Suprapubic skin (tissue), 4 donors: ENCODE data around the gene KRT15. TPM values are rescaled to one million over a fixed set of nuclear protein-coding genes. Genes with fewer than 3 reads are reported as not detected.
A peak's percentile ranks its signal among the peaks of the same experiment; 100 is the strongest.

Experiments
- DNase-seq, 2 donors: peaks; one replicate each; pipeline ENCODE4 v3.0.0-alpha.2; 2019; ENCODE audit warnings: low spot score in 2 of 2
- H3K27ac ChIP-seq: fragments of 200-600 bp; sonication (generic); one replicate; pipeline ENCODE4 v1.5.1; 2019
- H3K27me3 ChIP-seq: fragments of 200-600 bp; sonication (generic); one replicate; pipeline ENCODE4 v1.5.1; 2019
- H3K36me3 ChIP-seq: fragments of 200-600 bp; sonication (generic); one replicate; pipeline ENCODE4 v1.5.1; 2019
- H3K4me1 ChIP-seq: fragments of 200-600 bp; sonication (generic); one replicate; pipeline ENCODE4 v1.5.1; 2019
- H3K4me3 ChIP-seq: fragments of 200-600 bp; sonication (generic); one replicate; pipeline ENCODE4 v1.5.1; 2019; ENCODE audit warnings: mild to moderate bottlenecking
- H3K9me3 ChIP-seq: fragments of 200-600 bp; sonication (generic); one replicate; pipeline ENCODE4 v1.5.1; 2019
- EP300 ChIP-seq: sonication (generic); formaldehyde crosslinking; IDR thresholded peaks from one replicate; pipeline ENCODE4 v1.6.1; 2017; ENCODE audit warnings: antibody characterized with exemption
- POLR2A ChIP-seq, 2 donors: fragments of 450-650 bp; IDR thresholded peaks; one replicate each; pipeline ENCODE4 v1.6.1; 2017; ENCODE audit warnings: antibody characterized with exemption in 2 of 2, mild to moderate bottlenecking in 2 of 2, moderate library complexity in 2 of 2
- POLR2AphosphoS5 ChIP-seq, 3 donors: sonication (generic); formaldehyde crosslinking; IDR thresholded peaks; one replicate each; pipeline ENCODE4 v1.6.1; 2017; ENCODE audit warnings: antibody characterized with exemption in 3 of 3
- WGBS: methylation state at CpG from one replicate; pipeline ENCODE4 v1.1.5; 2018; 5-methylcytosine and 5-hydroxymethylcytosine counted together
- total RNA-seq, 4 donors: library from RNA; depleted of rRNA; stranded (reverse); fragments of >200 nt; gene quantifications; one replicate each; pipeline ENCODE4 v1.1.0, GENCODE V29; 2016
- TF ChIP-seq, protein P1 (sequence below), 2 donors: fragments of 200-600 bp in 1 of 2; fragments of 450-650 bp in 1 of 2; sonication (generic) in 1 of 2; IDR thresholded peaks; one replicate each; pipeline ENCODE4 v1.5.1; 2016 to 2019; ENCODE audit warnings: antibody characterized with exemption in 2 of 2, mild to moderate bottlenecking in 1 of 2, moderate library complexity in 1 of 2

KRT15 gene
- total RNA-seq, 4 donors from 2014 or later = 690 to 2,507 (median 1,431) TPM

- H3K9me3 ChIP-seq = no peaks in the 10 kb centered on the region
- peak overlapping the region; percentile 42 for H3K4me3 ChIP-seq
Measured at GRCh38 chr17:41516830-41517283, 1.8 kb downstream of the KRT15 start.

DNA sequence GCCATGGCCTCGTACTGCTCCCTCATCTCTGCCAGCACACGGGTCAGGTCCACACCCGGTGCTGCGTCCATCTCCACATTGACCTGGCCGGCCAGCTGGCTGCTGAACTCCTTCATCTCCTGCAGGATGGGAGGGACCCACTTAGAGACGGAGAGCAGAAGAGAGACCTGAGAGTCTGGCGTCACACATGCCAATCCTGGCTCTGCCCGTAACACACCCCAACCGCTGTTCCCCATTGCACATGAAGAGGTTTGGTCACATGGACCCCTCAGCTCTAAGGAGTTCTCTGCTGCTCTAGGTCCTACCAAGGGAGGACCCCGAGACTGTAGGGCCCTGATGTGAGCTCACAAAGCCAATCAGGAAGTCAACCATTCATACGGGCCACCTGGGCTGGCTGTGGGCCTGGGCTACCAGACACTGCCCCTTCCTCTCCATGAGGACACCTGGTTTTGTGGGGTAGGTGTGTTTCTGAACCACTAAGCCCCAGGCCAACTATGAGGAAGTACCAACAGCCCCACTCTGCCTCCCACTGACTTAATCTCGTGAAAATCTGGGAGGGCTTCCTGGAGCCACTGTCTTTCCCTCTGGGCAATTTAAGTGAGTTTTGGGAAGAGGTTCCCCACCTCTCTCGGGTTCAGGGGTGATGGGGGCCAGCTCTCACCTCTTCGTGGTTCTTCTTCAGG lies 2.4 kb downstream of the KRT15 start:
- no peak for TF ChIP-seq POLR2A (IDR thresholded peaks at IDR 0.05)
- TF ChIP-seq, protein P1, sequence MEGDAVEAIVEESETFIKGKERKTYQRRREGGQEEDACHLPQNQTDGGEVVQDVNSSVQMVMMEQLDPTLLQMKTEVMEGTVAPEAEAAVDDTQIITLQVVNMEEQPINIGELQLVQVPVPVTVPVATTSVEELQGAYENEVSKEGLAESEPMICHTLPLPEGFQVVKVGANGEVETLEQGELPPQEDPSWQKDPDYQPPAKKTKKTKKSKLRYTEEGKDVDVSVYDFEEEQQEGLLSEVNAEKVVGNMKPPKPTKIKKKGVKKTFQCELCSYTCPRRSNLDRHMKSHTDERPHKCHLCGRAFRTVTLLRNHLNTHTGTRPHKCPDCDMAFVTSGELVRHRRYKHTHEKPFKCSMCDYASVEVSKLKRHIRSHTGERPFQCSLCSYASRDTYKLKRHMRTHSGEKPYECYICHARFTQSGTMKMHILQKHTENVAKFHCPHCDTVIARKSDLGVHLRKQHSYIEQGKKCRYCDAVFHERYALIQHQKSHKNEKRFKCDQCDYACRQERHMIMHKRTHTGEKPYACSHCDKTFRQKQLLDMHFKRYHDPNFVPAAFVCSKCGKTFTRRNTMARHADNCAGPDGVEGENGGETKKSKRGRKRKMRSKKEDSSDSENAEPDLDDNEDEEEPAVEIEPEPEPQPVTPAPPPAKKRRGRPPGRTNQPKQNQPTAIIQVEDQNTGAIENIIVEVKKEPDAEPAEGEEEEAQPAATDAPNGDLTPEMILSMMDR (IDR thresholded peaks at IDR 0.05) = no peak
- no peak for TF ChIP-seq EP300
- no peak for TF ChIP-seq POLR2AphosphoS5 (IDR thresholded peaks at IDR 0.05)
- no peak for DNase-seq
- Histone ChIP-seq H3K27ac (peak overlapping the region; percentile 26), H3K4me3 (peak overlapping the region; percentile 42), H3K9me3 (no peaks in the 10 kb centered on the region), H3K27me3 (peaks cover 13% of the 10 kb centered on the region), H3K36me3 (no peaks in the 10 kb centered on the region), H3K4me1 (peaks cover 28% of the 10 kb centered on the region)
- 36% methylated on average over 9 of the region's 14 CpGs for WGBS

More at GRCh38 chr17:41516830-41517283, 1.8 kb downstream of the KRT15 start:
- no peak for TF ChIP-seq POLR2A (IDR thresholded peaks at IDR 0.05)
- TF ChIP-seq, protein P1 (IDR thresholded peaks at IDR 0.05) = no peak
- TF ChIP-seq POLR2AphosphoS5 (IDR thresholded peaks at IDR 0.05) = no peak
- TF ChIP-seq EP300 = no peak
- H3K27ac ChIP-seq = peak overlapping the region; percentile 23
- 70% methylated on average over 14 of the region's 14 CpGs for WGBS
- no peak for DNase-seq
- H3K4me1 ChIP-seq = peaks cover 33% of the 10 kb centered on the region
- no peaks in the 10 kb centered on the region for H3K36me3 ChIP-seq
- peaks cover 13% of the 10 kb centered on the region for H3K27me3 ChIP-seq

DNA sequence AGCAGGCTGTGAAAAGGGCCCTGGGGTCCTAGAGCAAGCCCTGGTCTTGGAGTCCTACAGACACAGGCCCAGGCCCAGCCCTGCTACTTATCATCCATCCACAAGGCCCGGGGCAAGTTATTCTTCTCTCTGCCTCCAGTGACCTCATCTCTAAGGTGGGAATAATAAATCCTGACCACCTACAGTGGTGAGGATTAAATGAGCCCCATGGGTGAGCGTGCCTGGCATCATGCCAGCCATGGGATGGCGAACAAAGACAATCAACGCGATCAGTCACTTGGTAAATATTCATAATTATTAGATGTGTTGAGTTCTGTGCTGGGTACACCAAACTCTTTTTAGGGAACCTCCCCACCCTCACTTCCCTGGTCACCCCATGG lies 5.5 kb downstream of the KRT15 start:
- Histone ChIP-seq H3K4me3 (no peak overlapping the region), H3K27ac (no peak overlapping the region)
- WGBS = 31% methylated on average over 5 of the region's 5 CpGs

GRCh38 chr17:41512546-41513167 lies 6.0 kb downstream of the KRT15 start:
- H3K4me1 ChIP-seq = peaks cover 14% of the 10 kb centered on the region
- no peak overlapping the region for H3K4me3 ChIP-seq
- H3K9me3 ChIP-seq = no peaks in the 10 kb centered on the region
- 21% methylated on average over 7 of the region's 7 CpGs for WGBS
- no peak for TF ChIP-seq EP300
- peaks cover 9% of the 10 kb centered on the region for H3K27me3 ChIP-seq
- H3K27ac ChIP-seq = no peak overlapping the region
- H3K36me3 ChIP-seq = no peaks in the 10 kb centered on the region
- DNase-seq = no peak

More for the DNA sequence above, 5.5 kb downstream of the KRT15 start:
- Histone ChIP-seq H3K27me3 (peaks cover 9% of the 10 kb centered on the region), H3K4me1 (peaks cover 14% of the 10 kb centered on the region), H3K36me3 (no peaks in the 10 kb centered on the region), H3K9me3 (no peaks in the 10 kb centered on the region)
- no peak for DNase-seq
- no peak for TF ChIP-seq EP300
- no peak for TF ChIP-seq POLR2A (IDR thresholded peaks at IDR 0.05)
- TF ChIP-seq, protein P1 (IDR thresholded peaks at IDR 0.05) = no peak
- TF ChIP-seq POLR2AphosphoS5 (IDR thresholded peaks at IDR 0.05) = no peak

- 57% methylated on average over 10 of the region's 10 CpGs for WGBS
- peaks cover 8% of the 10 kb centered on the region for H3K27me3 ChIP-seq
- H3K9me3 ChIP-seq = no peaks in the 10 kb centered on the region
- peaks cover 14% of the 10 kb centered on the region for H3K4me1 ChIP-seq
- no peak overlapping the region for H3K4me3 ChIP-seq
- TF ChIP-seq POLR2A (IDR thresholded peaks at IDR 0.05) (no peak), POLR2AphosphoS5 (IDR thresholded peaks at IDR 0.05) (no peak), EP300 (no peak)
- TF ChIP-seq, protein P1 (IDR thresholded peaks at IDR 0.05) = no peak
- H3K36me3 ChIP-seq = no peaks in the 10 kb centered on the region
- H3K27ac ChIP-seq = no peak overlapping the region
- no peak for DNase-seq
Measured at GRCh38 chr17:41511716-41512115, 7.0 kb downstream of the KRT15 start.
